Stimulated activated CD4-positive, alpha-beta T cell treated with anti-CD3 and anti-CD28 coated beads, Interleukin-1b, Interleukin-23, amount 100 ng/mL, for 1 hour (primary cell): Measurements from ENCODE around the gene SLC25A20.

ENCODE experiments used
- DNase-seq, 2 donors: peaks; one replicate each; pipeline ENCODE4 v3.0.0-alpha.2; 2020; ENCODE audit warnings: low read depth in 2 of 2

The SLC25A20 gene

DNA sequence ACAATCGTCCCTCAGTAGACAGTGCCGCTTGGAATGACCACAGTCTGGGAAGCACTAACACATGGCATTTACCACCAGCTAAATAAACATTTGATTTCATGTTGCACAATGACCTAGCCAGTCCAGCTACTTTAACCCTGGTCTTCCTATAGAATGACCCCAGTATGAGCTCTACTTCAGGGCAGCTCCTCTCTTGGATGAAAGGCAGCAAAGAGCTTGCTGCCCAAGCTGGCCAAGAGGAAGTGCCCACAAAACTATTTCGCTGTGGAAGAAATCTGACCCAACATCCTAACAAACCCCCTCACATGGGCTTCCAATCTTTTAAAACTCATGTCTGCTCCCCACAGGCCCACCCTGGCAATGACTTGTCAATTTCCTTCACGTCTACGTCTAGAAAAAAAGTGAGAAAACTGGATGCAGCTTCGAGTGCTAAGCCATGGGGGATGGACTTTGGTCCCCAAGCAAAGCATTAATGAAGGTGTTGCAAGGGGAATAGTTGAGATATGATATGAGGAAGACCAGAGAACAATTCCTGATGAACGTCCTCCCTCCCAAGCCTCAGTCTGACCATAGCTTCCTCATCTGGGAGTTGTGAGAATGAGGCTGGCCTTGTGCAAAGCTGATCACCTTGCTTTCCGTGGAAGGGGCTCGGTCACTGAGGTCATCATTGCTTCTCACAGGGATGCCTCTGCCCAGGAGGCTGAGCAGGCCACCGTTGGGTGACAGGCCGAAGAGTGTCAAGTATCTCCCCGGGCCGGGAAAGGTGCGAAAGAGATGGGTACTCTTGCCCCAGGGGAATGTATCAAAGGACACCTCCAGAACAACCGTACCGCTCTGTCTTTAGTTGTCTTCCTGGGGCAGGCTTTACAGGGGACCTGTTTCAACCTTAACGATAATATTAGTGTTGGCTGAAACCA lies 964 bp downstream of the SLC25A20 start:
- DNase-seq = no peak

DNA sequence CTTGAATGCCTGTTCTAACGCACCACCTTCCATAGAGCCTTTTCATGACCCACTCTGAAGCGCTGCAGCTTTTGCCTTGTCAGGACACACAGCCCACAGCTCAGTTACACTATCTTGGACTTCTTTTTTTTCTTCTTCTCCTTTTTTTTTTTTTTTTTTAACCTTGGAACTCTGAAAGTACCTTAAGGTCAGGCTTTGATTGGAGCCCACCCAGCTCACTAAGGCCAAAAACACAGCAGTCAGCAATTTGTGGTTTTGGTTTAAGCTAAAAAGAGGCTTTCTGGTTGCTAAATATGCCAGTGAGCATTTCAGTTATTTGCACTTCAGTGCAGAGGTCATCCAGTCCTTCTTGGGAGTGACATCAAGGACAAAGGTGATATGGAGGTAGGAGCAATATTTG lies 1.7 kb downstream of the SLC25A20 start:
- no peak for DNase-seq

DNA sequence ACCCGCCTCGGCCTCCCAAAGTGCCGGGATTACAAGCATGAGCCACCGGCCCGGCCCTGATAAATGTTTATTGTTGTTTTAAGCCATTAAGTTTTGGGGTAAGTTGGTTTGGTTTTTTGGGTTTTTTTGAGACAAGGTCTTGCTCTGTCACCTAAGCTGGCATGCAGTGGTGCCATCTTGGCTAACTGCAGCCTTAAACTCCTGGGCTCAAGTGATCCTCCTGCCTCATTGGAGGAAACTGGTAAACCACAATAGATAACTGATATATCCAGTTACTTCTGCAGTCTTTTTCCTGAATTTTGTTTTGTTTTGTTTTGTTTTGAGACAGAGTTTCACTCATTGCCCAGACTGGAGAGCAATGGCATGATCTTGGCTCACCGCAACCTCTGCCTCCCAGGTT lies 4.2 kb downstream of the SLC25A20 start:
- DNase-seq = no peak

DNA sequence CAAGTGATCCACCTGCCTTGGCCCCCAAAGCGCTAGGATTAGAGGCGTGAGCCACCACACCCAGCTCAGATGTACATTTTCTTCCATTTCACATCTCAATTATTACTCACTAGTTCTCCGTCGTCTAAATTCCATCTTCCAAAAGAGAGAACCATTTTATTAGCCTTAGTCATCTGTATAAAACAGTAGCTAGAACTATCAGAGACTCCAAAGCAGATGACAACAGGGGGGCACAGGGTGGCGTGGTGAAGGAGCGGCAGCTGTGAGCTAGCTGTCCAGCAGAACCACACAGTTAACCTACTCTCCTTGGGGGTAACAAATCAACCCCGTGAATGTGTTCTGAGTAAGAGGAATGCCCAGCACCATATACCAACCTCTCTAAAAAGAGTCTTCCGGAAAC lies 7.1 kb downstream of the SLC25A20 start:
- no peak for DNase-seq

DNA sequence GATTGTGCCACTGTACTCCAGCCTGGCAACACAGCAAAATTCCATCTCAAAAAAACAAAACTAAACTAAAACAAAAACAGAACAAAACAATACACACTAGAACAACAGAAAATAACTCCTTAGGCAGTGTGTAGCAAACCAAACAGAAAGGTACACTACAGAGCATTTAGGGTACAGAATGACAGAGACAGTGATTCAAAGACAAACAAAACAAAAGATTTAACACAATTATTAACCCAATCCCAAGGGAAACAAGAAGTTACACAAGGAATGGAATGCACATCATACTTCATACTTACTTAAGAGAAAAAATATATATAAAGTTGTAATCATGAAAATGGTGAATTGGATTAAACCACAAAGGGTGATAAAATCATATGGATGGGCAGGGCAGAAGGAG lies 12.9 kb downstream of the SLC25A20 start:
- DNase-seq = no peak

DNA sequence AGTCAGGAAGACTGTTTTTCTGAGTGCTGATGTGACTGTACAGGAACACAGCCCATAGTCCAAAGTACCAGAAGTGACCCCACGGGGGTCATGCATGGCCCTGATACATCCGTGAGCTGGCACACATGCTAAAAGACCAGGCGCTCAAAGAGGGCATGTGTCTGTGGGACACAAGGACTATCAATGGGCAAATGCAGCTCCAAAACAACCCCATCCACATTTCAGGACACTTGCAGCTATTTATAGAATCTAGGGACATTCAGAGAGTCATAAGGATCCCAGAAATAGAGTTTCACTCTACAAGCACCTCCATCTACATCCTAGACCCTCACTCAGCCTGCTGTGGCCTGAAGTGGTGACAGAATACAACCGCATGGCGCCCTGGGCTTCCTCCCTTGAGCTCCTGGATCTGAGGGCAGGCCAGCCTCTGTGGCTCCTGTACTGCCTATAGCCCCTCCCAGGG lies 17.0 kb downstream of the SLC25A20 start:
- no peak for DNase-seq

DNA sequence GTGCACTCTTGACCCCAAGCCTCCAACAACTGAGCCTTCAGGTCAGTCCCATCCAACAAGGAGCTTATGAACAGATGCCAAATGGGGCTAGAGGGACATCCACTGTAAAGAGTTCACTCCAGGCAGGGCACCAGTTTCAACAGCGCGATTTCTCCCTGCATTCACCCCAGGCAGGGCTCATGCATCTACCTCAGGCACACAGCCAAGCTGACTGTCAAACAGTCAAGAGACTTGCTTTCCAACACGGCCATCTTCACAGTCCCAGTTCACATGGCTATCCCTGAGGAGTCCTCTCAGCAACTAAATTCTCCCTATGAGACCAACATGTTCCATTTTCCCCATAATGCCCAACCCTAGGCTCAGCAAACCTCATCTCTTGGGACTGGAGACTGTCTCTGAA lies 17.7 kb downstream of the SLC25A20 start:
- DNase-seq = no peak

DNA sequence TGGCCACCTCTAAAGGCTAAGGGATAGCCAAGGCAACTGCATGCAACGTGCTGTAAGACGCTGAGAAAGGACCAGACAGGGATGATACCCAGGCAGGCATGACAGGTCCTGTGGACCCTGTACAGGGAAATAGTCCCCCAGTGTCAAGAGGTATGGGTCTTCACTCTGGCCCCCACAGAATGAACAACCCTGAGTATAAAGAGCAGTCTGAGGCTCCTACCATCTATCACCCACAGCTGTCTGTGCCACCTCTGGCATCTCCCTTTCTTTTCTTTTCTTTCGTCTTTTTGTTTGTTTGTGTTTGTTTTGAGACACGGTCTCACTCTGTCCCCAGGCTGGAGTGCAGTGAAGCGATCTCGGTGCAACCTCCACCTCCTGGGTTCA lies 18.7 kb downstream of the SLC25A20 start:
- DNase-seq = no peak

DNA sequence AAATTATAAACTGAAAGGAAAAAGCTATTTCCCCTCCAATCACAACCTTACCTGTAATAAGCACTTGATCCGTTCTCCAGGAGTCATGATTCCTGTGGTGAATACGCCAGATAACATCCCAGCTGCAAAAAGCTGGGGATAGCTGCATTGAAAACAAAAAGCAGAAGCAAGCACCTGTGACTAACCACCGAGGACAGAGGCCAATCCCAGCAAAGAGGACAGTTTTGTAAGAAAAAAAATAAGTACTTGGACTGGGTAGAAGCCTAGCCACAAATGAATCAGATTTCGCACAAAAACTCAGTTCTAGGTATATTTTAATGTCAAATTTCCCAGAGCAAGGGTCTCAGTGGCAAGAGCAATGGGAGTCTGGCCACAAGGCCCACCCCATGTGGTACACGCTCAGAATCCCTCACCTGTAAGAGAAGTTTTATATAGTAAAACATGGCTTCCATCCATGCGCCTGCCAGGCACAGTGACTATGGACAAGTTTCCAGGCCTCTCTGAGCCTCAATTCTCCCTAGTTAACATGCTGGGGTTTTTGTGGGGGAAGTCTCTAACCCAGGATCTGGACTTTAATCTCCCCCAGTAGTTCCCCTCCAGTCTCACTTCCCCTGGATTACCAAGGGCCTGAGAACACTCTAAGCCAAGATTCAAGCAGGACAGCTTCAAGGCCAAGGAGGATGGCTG lies 19.2 kb downstream of the SLC25A20 start:
- DNase-seq = no peak

DNA sequence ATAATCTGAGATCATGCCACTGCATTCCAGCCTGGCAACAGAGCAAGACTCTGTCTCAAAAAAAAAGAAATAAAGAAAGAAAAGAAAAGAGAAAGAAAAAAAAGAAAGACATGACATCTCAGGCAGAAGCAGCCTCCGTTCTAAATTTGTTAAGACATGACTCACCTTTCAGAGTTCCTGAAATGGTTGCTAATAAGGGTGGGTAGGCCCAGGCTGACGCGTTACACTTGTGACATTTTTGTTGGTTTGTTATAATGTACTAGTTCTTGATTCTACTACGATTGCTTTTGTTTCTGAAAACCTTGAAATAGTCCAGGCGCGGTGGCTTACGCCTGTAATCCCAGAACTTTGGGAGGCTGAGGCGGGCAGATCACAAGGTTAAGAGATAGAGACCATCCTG lies 21.0 kb downstream of the SLC25A20 start:
- DNase-seq = no peak

DNA sequence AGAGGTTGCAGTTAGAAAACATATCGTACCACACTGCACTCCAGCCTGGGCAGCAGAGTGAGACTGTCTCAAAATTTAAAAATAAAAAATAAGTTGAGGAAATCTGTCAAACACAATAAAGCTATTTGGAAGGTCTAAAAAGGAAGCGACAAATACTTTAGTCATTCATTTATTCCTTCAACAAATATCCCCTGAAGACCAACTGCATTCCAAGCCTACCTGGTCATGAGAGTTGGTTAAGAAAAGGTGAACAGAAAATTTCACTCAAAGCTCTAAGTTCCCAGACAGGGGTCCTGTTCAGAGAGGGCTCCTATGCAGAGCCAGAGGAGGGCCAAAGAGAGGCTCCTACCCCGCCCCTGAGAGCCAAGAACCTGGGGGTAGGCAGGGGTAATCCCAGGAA lies 35.6 kb downstream of the SLC25A20 start:
- no peak for DNase-seq

DNA sequence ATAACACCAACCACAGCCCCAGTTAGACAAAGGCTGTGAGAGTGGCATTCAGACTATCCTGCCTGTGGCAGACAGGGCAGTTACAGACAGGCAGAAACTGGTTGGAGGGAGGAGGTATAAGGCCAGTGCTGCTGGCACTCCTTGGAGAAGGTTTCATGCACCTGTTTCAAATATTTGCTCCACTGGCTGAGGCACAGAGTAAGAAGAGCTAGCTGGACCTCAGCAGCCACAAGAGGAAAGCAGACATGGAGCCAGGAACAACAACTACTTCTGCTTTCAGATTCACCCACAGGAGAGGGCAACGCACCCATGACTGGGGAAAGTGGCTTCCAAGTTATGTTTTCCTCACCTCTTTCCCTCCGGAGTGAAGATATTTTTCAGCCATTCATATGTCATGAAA lies 39.5 kb downstream of the SLC25A20 start:
- no peak for DNase-seq

DNA sequence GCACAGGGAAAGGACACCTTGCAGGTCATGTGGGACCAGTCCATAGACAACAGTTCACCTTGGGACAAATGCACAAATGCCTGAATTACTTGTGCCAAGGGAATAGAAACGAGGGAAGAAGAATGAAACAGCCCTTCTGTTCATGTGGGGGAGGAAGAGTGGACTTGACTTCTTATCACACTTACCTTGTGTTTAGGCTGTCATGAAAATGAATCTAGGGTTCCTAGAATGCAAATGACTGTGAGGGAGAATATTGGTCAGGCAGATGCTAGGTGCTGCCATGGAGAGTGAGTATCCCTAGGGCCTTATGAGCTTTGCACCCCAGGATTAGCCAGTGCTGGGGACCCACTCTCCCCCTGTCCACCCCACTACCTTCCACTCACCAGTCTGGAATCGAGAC lies 40.0 kb downstream of the SLC25A20 start:
- DNase-seq = no peak

DNA sequence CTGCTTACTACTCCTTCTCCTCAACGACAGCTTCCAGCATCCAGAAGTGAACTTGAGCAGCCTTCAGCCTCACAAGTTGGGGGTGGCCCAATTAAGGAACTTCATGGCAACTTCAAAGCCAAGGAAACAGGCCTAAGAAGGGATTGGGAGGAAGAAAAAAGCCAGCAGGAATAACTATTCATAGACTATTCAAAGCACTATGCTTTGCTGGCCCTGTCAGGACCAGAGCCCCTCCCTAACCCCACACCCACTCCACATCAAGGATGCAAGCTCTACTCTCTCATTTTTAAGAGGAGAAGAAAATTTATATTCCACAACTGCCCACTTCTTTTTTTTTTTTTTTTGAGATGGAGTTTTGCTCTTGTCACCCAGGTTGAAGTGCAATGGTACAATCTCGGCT lies 41.0 kb downstream of the SLC25A20 start:
- DNase-seq = no peak

DNA sequence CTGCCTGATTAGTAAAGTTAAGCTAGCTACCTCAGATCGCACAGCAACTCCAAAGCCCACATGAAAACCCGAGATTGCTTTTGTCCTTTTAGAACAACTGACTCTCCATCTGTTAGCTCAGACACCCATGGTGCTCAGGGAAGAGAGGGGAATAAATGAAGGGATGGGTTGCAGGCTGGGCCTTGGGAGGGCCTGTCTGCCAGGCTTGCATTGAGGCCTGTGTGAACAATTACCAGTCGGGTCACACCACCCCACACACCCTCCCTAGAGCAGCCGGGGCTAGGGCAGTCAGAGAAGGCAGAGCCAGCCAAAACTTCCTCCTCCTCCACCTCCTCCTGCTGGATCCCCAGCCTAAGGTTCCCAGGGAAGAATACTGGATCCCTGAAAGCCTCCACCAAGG lies 42.2 kb downstream of the SLC25A20 start:
- no peak for DNase-seq

DNA sequence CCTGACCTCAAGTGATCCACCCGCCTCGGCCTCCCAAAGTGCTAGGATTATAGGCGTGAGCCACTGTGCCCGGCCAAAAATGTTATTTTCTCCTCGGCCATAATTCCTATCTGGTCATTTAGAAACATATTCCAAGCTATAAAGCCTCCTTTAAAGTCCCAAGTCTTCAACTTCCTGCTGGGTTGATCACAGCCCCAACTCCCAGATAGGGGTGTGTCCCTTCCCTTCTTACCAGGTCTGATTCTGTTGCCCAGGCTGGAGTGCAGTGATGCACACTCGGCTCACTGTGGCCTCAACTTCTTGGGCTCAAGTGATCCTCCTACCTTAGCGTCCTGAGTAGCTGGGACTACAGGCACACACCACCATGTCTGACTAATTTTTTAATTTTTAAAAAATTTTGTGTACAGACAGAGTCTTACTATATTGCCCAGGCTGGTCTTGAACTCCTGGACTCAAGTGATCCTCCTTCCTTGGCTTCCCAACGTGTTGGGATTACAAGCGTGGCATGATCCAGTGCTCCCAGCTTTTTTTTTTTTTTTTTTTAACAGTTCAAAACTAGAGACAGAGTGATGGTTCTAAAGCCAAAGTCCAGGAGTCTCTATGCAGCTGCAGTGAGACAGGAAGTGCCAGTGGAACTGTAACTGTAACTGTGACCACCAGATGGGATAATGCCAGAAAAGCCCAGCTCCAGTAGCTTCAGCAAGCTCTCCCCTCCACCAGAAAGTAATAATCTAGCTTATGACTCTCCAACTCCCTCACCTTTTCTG lies 42.8 kb downstream of the SLC25A20 start:
- DNase-seq = no peak

DNA sequence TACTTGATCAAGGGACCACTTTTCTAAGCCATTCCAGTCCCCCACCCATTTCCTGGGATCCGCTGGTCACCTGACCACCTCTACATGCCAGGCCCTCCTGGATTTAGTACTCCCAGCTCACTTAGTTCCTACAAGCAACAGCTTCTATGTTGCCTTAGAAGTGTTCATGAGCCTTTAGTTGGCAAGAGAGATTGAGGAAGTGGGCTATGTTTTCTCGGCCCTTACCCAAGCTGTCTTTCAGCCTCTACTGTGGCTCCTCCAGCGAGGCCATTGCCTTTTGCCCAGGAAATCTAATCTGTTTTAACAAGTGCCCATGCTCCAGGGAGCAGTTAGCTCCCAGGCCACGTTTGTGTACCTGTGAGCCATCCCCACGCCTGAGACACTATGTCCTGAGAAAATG lies 46.5 kb downstream of the SLC25A20 start:
- no peak for DNase-seq

DNA sequence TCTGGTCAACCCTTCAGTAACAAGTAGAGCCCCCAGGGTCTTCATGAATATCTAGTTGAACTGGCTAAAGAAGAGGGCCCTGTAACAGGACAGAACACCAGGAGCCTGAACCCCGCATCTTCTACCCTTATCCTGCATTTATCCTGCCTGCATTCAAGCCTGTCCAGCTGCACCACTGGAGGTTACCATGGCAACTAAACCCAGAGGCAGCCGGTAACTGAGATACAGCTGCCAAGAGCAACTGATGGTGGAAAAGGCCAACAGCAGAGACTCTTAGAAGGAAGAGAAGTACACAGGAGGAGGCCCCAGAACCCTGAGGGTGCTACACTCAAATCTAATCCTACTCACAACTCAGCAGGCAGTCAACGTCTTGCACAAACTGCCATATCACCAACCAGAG lies 47.3 kb downstream of the SLC25A20 start:
- no peak for DNase-seq

DNA sequence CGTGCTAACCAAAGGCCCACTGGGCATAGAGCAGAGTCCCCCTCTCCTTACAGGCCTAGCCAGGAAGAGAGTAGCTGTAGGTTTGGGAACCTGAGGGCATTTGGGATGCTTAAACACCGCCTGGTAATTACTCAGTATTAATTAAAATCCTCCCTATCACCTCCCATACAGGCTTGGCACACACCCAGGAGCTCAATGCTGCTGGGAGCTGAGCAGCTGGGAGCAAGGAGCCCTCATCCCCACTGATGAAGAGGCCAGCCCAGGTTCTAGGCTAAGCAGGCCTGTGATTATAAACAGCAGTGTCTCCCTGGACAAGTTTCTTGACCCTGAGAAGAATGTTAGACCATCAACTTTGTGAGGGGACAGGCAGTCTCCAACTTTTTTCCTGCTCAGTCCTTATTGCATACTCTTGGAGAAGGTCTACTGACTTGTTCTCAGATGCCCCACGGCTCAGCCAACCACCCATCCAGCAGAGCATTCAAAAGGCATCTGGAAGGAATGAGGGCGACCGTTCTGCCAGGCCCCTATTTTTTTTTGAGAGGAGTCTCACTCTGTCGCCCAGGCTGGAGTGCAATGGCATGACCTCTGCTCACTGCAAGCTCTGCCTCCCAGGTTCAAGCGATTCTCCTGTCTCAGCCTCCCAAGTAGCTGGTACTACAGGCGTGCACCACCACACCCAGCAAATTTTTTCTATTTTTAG lies 49.7 kb downstream of the SLC25A20 start:
- no peak for DNase-seq

DNA sequence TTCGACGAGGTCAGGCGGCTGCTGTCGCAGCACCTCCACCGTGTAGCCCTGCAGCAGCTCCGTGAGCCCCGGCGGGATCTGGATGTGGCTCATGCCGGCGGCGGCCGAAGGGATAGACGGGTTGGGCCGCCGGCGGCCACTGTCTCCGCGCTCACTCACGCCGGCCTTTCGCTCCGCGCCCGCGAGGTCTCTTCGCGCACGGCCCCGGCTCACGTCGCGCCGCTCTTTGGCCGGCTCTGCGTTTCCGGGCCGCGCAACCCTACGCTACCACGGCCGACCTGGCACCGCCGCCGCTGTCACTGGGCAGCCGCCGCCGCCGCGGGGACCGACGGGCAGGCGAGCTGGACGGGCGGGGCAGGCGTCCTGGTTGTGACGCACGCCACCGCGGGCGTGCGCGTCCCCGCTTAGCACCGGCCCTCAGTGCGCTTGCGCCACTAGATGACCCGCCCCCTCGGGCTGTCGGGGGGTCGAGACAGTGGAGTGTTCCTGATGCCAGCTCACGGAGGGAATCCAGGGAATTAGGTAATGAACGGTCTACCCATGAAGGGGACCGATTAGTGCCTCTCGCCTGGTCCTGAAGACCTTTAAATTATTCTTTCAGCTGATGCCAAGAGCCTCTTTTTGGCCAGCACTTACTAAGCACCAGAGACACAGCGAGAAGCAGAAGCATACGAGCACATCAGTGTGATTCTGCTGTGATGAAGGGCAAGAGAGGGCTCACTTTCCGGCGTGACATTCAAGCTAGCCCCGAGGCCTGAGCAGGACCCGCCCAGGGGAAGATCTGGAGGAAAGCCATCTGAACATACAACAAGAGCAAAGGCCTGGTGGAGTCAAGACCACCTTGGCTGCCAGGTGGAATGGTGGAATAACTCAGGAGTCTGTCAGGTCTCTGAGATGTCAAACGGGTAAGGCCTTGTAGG lies 50.9 kb downstream of the SLC25A20 start, which contains the start of gene PRKAR2A:
Gene PRKAR2A, minus strand, starts transcription at position 371 of the 920 bp plus-strand sequence. Its CDS starts 278 bp downstream, at position 93.
- DNase-seq = peak; percentile 55 to 58
